ENCODE measurements around the gene TNRC6C. TPM values are rescaled to one million over a fixed set of nuclear protein-coding genes. Genes with fewer than 3 reads are reported as not detected.
A peak's percentile ranks its signal among the peaks of the same experiment; 100 is the strongest.
"Not testable (repeated sequence)": the region's sequence is repeated elsewhere in the genome, so short reads cannot be mapped to it uniquely, and the experiment has no call there.

Gene TNRC6C
- total and polyA plus RNA-seq, 12 donors: 2.2 to 31.4 (median 24.2) TPM

DNA sequence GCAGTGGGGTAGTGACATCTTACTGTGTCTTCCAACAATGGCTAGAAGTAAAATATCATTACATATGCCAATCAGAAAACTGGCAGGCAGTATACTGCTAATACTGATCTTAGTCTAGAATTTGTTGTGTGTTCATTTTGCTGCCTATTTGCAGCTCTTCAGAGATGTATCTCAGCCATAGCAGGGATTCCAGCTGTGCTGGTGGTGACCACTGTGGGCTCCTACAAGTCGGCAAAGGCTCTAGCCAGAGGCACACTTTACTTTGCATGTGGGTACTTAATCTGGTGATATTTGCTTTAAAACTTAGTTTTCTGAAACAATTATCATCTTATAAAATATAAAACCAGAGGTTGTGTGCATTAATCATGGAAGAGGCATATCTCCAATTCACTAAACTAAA is 100.1 kb downstream of the TNRC6C start:
- intact Hi-C loops (cut with DNase I): no loop called here
- ATAC-seq (peak in 1 of 8 donors; percentile 11), DNase-seq (no peak)
- no peaks in the 10 kb centered on the region for H3K9me3 ChIP-seq
- 56 to 70% methylated on average over 1 of the region's 1 CpG for WGBS, 2 donors
- H3K27ac ChIP-seq: peak overlapping the region in 9 of 10 donors; percentile 5 to 81 (median 61)
- peaks cover 0 to 51% (median 29%) of the 10 kb centered on the region in 9 donors for H3K4me1 ChIP-seq
- H3K4me3 ChIP-seq: no peak overlapping the region
- H3K27me3 ChIP-seq: no peaks in the 10 kb centered on the region
- H3K36me3 ChIP-seq: peaks cover 0 to 35% (median 11%) of the 10 kb centered on the region in 9 donors
- TF ChIP-seq, protein P1, sequence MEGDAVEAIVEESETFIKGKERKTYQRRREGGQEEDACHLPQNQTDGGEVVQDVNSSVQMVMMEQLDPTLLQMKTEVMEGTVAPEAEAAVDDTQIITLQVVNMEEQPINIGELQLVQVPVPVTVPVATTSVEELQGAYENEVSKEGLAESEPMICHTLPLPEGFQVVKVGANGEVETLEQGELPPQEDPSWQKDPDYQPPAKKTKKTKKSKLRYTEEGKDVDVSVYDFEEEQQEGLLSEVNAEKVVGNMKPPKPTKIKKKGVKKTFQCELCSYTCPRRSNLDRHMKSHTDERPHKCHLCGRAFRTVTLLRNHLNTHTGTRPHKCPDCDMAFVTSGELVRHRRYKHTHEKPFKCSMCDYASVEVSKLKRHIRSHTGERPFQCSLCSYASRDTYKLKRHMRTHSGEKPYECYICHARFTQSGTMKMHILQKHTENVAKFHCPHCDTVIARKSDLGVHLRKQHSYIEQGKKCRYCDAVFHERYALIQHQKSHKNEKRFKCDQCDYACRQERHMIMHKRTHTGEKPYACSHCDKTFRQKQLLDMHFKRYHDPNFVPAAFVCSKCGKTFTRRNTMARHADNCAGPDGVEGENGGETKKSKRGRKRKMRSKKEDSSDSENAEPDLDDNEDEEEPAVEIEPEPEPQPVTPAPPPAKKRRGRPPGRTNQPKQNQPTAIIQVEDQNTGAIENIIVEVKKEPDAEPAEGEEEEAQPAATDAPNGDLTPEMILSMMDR (IDR thresholded peaks at IDR 0.05): no peak

DNA sequence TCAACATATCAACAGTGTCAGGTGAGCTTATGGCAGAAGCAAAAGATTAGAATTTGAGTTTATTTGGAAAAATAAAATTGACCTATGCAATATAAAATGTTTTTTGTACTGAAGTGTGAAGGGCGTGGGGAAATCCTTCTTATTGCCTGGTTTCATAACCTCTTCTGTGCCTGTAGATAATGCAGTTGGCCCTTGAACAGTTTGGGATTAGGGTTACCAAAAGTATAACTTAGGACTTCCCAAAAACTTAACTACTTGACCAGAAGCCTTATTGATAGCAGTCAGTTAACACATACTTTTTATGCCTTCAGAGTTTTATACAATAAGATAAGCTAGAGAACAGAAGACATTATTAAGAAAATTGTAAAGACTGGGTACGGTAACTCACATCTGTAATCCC is 104.1 kb downstream of the TNRC6C start:
- WGBS, 2 donors: 89 to 90% methylated on average over 2 of the region's 2 CpGs
- TF ChIP-seq, protein P1 (IDR thresholded peaks at IDR 0.05): no peak
- intact Hi-C loops (cut with DNase I): no loop called here
- ATAC-seq: no peak
- Histone ChIP-seq H3K36me3 (peaks cover 0 to 41% (median 16%) of the 10 kb centered on the region in 9 donors), H3K9me3 (no peaks in the 10 kb centered on the region), H3K27me3 (no peaks in the 10 kb centered on the region), H3K4me3 (no peak overlapping the region), H3K27ac (peak overlapping the region in 1 of 10 donors; percentile 12), H3K4me1 (peaks cover 0 to 44% (median 21%) of the 10 kb centered on the region in 9 donors)
- DNase-seq: no peak

DNA sequence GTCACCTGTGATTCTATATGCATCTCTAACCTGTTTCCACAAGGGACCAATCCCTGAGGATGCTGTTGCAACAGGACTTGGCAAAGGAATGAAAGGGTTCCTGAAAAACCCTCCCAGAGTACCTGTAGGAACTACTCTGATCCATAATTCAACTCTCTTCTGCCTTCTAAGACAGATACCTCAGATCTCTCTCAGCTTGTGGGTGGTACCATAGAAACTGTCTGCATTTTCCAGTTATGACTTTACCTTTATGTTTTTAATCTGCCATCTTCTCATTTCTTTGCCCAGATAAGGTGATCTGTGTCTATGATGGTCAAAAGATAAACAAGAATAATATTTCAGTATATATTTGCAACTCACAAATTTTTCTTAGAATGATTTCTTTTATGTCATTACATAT is 105.0 kb downstream of the TNRC6C start:
- intact Hi-C loops (cut with DNase I): no loop called here
- H3K27ac ChIP-seq: no peak overlapping the region
- DNase-seq: no peak

DNA sequence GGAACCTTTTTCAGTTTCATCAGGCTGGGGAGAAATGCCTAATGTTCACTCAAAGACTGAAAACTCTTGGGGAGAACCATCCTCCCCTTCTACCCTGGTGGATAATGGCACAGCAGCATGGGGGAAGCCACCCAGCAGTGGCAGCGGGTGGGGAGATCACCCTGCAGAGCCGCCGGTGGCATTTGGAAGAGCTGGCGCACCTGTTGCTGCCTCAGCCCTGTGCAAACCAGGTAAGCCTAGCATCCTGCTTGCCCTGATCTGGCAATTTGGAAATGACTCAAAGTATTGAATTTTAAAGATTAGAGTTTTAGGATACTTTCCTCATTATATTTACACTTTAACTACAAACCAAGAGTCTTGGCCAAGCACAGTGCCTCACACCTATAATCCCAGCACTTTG is 106.2 kb downstream of the TNRC6C start:
- no peak overlapping the region for H3K4me3 ChIP-seq
- peaks cover 0 to 22% (median 6%) of the 10 kb centered on the region in 9 donors for H3K4me1 ChIP-seq
- intact Hi-C loops (cut with DNase I): no loop called here
- DNase-seq (no peak), ATAC-seq (no peak)
- TF ChIP-seq, protein P1 (IDR thresholded peaks at IDR 0.05): no peak
- peaks cover 0 to 56% (median 37%) of the 10 kb centered on the region in 9 donors for H3K36me3 ChIP-seq
- H3K9me3 ChIP-seq: no peaks in the 10 kb centered on the region
- no peaks in the 10 kb centered on the region for H3K27me3 ChIP-seq
- H3K27ac ChIP-seq: no peak overlapping the region
- 97 to 98% methylated on average over 4 of the region's 4 CpGs for WGBS, 2 donors

More for the DNA sequence above, 105.0 kb downstream of the TNRC6C start:
- Histone ChIP-seq H3K9me3 (no peaks in the 10 kb centered on the region), H3K4me1 (peaks cover 0 to 35% (median 17%) of the 10 kb centered on the region in 9 donors), H3K36me3 (peaks cover 0 to 44% (median 25%) of the 10 kb centered on the region in 9 donors), H3K27me3 (no peaks in the 10 kb centered on the region), H3K4me3 (no peak overlapping the region)
- no peak for ATAC-seq
- TF ChIP-seq, protein P1 (IDR thresholded peaks at IDR 0.05): no peak

DNA sequence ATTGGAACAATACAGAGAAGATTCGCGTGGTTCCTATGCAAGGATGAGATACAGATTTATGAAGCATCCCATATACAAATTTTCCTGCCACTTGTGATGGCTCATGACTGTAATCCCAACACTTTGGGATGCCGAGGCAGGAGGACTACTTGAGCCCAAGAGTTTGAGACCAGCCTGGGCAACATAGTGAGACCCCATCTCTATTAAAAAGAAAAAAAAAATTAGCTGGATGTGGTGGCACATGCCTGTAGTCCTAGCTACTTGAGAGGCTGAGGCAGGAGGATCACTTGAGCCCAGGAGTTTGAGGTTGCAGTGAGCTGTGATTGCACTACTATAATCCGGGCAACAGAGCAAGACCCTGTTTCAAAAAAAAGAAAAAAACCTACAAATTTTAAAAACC is 108.5 kb downstream of the TNRC6C start:
- intact Hi-C loops (cut with DNase I); DNase-seq; H3K27ac ChIP-seq; H3K27me3 ChIP-seq; H3K9me3 ChIP-seq; ATAC-seq; H3K4me3 ChIP-seq: not testable (repeated sequence)
- WGBS, 2 donors: 95 to 97% methylated on average over 4 of the region's 4 CpGs
- H3K36me3 ChIP-seq: peaks cover 0 to 78% (median 48%) of the 10 kb centered on the region in 9 donors
- H3K4me1 ChIP-seq: peaks cover 0 to 16% (median 5%) of the 10 kb centered on the region in 9 donors

All from heart right ventricle (tissue), 16 donors.